Upper lobe of left lung (tissue), 4 donors: ENCODE results near the gene CSF1.

Experiments used
- EP300 ChIP-seq, 4 donors: sonication (generic); formaldehyde crosslinking; IDR thresholded peaks; one replicate each; pipeline ENCODE4 v1.5.1; 2017; ENCODE audit warnings: antibody characterized with exemption in 4 of 4, control low read depth in 2 of 4
- POLR2A ChIP-seq, 4 donors: fragments of 450-650 bp; IDR thresholded peaks; one replicate each; pipeline ENCODE4 v1.5.1; 2016 to 2017; ENCODE audit warnings: antibody characterized with exemption in 4 of 4, mild to moderate bottlenecking in 2 of 4
- TF ChIP-seq, protein P1 (sequence below), 6 experiments: fragments of 450-650 bp in 4 of 6; fragments of 200-600 bp in 2 of 6; sonication (generic) in 2 of 6; IDR thresholded peaks; one replicate each; pipeline ENCODE4 v1.5.1; 2016 to 2019; ENCODE audit warnings: antibody characterized with exemption in 6 of 6

DNA sequence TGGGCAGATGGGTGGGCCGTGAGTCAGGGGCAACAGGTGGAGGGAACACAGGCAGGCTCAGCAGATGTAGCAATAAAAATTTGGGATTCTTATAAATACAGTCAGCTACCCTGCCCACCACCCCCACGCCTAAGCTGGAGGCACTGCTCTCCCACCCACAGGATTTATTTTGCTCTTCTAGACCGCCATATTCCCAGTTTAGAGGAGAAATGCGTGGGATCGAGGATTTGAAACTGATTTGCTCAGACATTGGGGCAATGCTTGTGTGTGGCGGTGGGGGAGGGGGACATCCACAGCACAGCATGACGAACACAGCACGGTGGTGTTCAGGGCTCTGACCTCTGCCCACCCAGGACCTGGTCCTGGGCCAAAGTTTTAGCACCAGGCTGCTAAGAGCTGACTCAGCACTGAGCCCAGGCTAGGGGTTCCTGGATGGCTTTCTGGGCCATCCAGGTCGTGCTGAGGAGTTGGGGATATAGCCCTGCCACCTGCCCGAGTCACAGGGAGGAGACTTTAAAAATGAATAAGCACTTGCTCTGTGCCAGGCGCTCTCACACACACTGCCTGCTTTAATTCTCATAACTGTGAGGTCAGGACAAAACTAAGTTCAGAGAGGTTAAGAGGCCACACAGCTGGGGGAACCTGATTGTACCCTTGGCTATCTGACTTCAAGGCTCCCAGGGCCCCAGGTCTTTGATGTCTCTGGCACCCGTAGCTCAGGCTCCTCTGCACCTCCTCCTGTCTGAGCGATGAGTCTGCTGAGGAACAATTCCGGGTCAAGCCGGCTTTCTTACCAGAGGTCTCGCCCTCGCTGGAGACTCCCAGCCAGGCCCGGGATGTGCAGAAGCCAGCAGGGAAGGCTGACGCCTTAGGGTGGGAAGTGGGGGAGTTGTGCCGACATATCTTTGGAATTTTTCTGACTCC is 29.4 kb upstream of the CSF1 start:
- TF ChIP-seq, protein P1, sequence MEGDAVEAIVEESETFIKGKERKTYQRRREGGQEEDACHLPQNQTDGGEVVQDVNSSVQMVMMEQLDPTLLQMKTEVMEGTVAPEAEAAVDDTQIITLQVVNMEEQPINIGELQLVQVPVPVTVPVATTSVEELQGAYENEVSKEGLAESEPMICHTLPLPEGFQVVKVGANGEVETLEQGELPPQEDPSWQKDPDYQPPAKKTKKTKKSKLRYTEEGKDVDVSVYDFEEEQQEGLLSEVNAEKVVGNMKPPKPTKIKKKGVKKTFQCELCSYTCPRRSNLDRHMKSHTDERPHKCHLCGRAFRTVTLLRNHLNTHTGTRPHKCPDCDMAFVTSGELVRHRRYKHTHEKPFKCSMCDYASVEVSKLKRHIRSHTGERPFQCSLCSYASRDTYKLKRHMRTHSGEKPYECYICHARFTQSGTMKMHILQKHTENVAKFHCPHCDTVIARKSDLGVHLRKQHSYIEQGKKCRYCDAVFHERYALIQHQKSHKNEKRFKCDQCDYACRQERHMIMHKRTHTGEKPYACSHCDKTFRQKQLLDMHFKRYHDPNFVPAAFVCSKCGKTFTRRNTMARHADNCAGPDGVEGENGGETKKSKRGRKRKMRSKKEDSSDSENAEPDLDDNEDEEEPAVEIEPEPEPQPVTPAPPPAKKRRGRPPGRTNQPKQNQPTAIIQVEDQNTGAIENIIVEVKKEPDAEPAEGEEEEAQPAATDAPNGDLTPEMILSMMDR (IDR thresholded peaks at IDR 0.05), result no peak
- no peak for TF ChIP-seq EP300 (IDR thresholded peaks at IDR 0.05)
- TF ChIP-seq POLR2A (IDR thresholded peaks at IDR 0.05), result no peak
